Adipose tissue (tissue), 3 donors: ENCODE measurements around the gene PLEKHA4. TPM values are rescaled to one million over a fixed set of nuclear protein-coding genes. Genes with fewer than 3 reads are reported as not detected.
A peak's percentile ranks its signal among the peaks of the same experiment; 100 is the strongest.
"Not testable (repeated sequence)": the region's sequence is repeated elsewhere in the genome, so short reads cannot be mapped to it uniquely, and the experiment has no call there.

Experiments used
- H3K27ac ChIP-seq: one replicate; pipeline ENCODE4 v1.5.1; 2013; ENCODE audit warnings: low read depth, low read length
- WGBS, 3 donors: extraction: QIAGEN DNeasy Blood & Tissue Kit; methylation state at CpG; one replicate each; pipeline ENCODE4 v1.1.7; 2013; 5-methylcytosine and 5-hydroxymethylcytosine counted together
- polyA plus RNA-seq, 3 donors: library from polyadenylated mRNA; stranded (reverse); fragments of 200-250 nt; gene quantifications; one replicate each; pipeline ENCODE4 v1.2.3, GENCODE V29; 2013
- donor health status: healthy with polysubstance abuse.
- donor health status: Bipolar disorder and iron deficiency.
- donor health status: healthy.

Gene PLEKHA4
- polyA plus RNA-seq, 3 donors: 7.3 to 127 (median 20.6) TPM

DNA sequence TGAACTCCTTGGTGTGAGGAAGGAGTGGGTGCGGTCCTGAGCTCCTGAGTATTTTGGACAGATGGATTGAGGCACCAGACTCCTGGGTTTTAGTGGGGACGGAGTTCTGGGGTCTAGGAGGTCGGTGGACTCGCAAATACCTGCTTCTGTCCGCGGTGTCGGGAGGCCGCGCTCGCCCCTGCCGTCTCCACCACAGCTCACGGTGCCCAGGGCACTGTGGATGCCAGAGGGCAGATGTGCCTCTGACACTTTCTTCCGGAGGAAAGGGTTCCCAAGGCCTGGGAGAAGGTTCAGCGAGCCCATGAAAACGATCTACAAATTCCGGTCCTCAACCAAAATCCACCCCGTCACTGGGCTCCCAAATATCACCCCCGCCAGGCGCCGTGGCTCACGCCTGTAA is 26.8 kb upstream of the PLEKHA4 start:
- no peak overlapping the region for H3K27ac ChIP-seq
- WGBS, 3 donors: 61 to 69% (median 63%) methylated on average over 18 to 21 of the region's 21 CpGs

DNA sequence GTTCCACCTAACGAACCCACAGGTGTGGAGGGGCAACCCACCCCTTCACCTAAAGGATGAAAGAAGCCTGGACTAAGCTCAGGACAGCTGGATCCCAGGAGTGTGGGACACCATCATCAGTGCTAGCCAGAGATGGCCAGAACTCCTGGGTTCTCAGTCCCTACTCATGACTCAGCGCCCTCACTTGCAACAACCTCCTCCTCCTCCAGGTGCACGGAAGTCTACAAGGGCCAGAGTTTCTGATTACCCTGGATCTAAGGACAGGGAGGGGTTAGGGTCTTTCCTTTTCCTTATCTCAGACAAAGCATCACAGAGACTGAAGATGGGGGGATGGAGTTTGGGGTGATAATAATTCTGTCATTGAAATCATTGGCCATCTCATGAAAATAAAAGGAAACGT is 22.1 kb upstream of the PLEKHA4 start:
- no peak overlapping the region for H3K27ac ChIP-seq
- WGBS, 3 donors: 72 to 92% (median 84%) methylated on average over 4 of the region's 4 CpGs

DNA sequence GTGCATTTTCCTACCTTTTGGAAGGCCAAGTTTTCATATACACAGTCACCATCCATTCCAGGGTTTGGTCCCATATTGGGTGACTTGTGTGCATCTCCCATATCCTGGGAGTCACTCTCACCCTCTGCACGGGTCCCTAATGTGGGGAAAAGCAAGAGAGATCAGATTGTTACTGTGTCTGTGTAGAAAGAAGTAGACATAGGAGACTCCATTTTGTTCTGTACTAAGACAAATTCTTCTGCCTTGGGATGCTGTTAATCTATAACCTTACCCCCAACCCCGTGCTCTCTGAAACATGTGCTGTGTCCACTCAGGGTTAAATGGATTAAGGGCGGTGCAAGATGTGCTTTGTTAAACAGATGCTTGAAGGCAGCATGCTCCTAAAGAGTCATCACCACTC is 21.1 kb upstream of the PLEKHA4 start:
- not testable (repeated sequence) for H3K27ac ChIP-seq
- WGBS, 3 donors: 57 to 79% (median 76%) methylated on average over 1 to 2 of the region's 3 CpGs

DNA sequence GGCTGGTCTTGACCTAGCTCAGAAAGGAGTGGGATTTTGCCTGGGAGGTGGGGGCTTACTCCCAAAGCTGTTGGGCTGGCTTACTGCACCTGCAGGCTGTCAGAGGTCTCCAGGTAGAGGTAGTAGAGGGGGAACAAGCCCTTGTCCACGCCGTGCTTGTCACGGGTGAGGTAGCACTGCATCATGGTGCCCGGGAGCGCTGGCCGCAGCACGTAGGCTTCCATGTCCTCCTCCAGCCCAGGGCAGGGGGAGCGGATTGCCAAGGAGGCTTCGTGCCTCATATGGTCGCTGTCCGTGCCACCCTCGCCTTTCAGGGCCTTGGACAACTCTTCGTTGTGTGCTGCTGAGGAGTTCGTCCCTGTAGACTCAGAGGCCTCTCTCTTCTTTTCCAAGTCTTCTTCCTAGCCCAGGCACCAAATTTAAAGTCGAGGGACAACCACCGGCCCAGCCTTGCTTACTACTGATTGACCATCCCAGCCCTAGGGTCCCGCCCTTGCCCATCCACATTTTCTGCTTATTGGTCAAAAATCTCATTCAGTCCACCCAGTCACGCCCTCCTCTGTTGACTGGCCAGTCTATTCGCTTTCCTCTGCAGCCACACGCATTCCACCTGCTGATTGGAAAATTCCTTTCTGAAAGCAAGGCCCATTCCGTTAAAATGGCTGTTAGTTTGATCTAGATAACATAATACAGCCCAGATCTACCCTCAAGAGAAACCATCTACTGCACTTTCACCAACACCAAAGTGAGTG is 19.6 kb upstream of the PLEKHA4 start:
- WGBS, 3 donors: 88 to 97% (median 94%) methylated on average over 21 of the region's 21 CpGs
- no peak overlapping the region for H3K27ac ChIP-seq

DNA sequence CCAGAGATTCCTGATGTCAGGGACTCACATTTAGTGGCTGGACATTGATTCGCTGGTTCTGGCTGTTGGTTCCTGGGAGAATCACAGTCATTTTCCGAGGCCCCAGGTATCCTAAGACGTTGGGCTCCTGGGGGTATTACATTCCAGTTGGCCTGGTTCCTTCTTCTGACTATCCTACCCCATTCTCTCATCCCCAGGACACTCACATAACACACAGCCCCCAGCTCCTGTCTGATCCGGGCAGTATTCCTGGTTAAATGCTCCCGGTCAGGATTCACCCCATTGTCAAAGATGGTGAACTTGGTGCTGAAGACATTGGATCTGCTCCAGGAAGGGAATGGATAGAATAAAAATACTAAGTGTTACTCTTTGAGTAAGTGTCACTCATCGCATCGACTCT is 15.3 kb upstream of the PLEKHA4 start:
- no peak overlapping the region for H3K27ac ChIP-seq
- 92 to 97% (median 94%) methylated on average over 7 of the region's 7 CpGs for WGBS, 3 donors

DNA sequence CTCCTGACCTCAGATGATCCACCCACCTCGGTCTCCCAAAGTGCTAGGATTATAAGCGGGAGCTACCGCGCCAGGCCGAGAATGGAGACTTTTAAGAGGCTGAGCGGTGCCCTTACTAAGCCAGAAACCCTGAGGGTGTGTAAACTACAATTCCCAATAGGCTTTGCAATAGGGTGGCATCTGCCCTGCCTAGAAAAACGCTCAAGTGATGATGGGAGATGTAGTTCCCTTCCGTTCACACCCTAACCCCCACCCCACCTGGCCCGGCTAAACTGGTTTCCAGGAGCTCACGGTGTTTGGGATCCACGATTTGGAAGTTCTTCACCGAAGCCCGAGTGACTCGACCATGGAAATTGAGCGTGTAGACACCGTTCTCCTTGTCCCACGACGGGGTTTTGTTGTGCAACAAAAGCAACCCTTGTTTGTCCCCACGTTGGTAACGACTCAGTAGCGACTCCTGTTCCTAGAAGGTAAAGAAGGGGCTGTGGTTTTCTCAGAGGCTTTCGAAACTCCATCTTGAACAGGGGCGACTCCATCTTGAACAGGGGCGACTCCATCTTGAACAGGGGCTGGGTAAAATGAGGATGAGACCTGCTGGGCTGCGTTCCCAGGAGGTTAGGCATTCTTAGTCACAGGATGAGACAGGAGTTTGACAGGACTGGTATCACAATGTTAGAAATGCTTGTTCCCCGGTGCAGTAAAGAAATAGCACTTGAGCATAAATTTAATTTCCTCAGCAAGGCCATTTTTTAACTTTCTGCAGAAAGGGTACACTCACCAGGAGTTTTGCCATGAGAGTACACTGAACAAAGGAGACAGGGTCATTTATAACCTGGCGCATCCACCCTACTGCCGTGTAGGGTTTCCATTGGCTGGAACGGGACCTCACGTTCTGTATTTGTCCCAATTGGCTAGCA is 13.6 kb upstream of the PLEKHA4 start:
- 77 to 80% (median 79%) methylated on average over 30 of the region's 30 CpGs for WGBS, 3 donors
- H3K27ac ChIP-seq: no peak overlapping the region

DNA sequence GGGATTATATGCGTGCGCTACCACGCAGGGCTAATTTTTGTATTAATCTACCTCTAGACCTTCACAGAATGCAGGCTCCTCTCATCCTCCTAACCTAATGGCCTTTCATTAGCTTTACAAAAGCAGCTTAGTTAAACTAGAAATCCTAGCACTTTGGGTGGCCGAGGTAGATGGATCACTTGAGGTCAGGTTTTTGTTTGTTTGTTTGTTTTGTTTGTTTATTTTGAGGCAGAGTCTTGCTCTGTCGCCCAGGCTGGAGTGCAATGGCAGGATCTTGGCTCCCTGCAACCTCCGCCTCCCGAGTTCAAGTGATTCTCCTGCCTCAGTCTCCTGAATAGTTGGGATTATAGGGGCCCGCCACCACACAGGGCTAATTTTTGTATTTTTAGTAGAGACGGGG is 11.3 kb upstream of the PLEKHA4 start:
- H3K27ac ChIP-seq: not testable (repeated sequence)
- 91 to 95% (median 93%) methylated on average over 9 of the region's 9 CpGs for WGBS, 3 donors

DNA sequence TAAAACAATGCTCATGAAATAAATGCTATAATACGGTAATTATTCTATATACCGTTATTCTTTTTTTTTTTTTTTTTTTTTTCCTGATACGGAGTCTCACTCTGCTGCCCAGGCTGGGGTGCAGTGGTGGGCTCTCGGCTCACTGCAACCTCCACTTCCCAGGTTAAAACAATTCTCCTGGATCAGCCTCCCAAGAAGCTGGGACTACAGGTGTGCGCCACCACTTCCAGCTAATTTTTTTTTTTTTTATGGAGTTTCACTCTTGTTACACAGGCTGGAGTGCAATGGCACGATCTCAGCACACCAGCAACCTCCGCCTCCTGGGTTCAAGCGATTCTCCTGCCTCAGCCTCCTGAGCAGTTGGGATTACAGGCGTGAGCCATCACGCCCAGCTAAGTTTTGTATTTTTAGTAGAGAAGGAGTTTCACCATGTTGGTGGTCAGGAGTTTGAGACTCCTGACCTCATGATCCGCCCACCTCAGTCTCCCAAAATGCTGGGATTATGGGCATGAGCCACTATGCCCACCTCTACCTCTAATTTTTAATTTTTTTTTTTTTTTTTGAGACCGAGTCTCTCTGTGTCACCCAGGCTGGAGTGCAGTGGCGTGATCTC is 10.7 kb upstream of the PLEKHA4 start:
- 92 to 95% (median 94%) methylated on average over 13 of the region's 13 CpGs for WGBS, 3 donors
- no peak overlapping the region for H3K27ac ChIP-seq

DNA sequence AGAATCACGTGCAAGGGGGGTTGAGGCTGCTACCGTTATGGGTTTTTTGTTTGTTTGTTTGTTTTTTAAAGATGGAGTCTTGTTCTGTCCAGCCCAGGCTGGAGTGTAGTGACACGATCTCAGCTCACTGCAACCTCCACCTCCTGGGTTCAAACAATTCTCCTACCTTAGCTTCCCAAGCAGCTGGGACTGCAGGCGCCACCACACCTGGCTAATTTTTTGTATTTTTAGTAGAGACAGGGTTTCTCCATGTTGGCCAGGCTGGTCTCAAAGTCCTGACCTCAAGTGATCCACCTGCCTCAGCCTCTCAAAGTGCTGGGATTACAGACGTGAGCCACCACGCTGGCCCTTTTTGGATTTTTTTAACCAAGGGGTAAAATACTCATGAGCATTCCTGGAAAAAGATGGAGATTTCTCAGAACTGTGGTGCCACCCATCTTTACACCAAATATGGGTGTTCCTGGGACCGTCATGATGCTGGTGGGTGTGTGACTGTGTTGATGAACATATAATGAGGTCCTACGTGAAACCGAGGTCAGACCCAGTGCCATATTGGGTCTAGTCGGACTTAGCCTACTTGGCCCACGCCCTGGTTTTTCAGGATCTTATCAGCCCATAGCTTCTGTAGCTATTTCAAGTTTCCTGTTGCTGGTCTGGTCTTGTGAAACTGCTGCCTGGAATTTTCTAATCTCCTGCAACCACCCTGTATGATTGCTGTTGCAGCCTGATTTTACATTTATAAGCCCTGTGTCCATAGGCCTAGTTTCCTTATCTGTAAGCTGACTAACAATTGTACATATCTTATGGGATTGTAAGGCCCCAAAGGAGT is 10.0 kb upstream of the PLEKHA4 start:
- WGBS, 3 donors: 60 to 80% (median 66%) methylated on average over 11 of the region's 11 CpGs
- H3K27ac ChIP-seq: no peak overlapping the region

DNA sequence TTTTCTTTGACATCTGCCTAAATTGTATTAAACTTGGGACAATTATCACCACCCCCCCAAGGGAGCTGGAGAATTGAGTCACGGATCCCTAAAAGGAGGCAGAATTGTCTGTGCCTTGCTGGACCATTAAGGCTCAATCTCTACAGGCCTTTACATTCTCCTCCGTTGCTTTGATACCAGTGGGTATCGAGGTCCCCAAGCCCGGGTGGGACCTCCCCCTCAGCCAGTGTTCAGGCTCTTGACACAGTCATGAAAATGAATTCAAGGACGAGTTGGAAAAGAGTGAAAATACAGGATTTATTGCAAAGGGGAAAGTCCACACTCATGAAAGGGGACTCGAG is 9.4 kb upstream of the PLEKHA4 start:
- H3K27ac ChIP-seq: no peak overlapping the region
- WGBS, 3 donors: 83 to 91% (median 89%) methylated on average over 6 of the region's 6 CpGs

DNA sequence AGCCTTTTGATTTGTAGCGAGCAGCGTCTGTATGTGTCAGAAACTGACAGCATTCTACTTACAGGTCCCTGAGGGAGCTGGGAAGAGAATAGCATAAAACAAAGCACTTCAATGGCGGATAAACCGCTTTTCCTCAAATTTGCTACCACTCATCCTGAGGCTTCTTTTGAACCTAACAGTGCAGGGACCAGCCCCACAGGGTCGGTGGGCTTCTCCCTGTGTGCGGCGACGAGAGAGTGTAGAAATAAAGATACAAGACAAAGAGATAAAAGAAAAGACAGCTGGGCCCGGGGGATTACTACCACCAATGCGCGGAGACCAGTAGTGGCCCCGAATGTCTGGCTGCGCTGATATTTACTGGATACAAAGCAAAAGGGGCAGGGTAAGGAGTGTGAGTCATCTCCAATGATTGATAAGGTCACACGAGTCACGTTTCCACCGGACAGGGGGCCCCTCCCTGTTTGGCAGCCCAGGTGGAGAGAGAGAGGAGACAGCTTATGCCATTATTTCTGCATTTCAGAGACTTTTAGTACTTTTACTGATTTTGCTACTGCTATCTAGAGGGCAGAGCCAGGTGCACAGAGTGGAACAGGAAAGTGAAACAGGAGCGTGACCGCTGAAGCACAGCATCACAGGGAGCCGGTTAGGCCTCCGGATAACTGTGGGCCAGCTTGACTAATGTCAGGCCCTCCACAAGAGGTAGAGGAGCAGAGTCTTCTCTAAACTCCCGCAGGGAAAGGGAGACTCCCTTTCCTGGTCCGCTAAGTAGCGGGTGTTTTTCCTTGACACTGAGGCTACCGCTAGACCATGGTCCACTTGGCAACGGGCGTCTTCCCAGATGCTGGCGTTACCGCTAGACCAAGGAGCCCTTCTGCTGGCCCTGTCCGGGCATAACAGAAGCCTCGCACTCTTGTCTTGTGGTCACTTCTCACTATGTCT is 7.9 kb upstream of the PLEKHA4 start:
- peak overlapping the region; percentile 90 for H3K27ac ChIP-seq
- WGBS, 3 donors: 71 to 76% (median 74%) methylated on average over 29 to 30 of the region's 30 CpGs

DNA sequence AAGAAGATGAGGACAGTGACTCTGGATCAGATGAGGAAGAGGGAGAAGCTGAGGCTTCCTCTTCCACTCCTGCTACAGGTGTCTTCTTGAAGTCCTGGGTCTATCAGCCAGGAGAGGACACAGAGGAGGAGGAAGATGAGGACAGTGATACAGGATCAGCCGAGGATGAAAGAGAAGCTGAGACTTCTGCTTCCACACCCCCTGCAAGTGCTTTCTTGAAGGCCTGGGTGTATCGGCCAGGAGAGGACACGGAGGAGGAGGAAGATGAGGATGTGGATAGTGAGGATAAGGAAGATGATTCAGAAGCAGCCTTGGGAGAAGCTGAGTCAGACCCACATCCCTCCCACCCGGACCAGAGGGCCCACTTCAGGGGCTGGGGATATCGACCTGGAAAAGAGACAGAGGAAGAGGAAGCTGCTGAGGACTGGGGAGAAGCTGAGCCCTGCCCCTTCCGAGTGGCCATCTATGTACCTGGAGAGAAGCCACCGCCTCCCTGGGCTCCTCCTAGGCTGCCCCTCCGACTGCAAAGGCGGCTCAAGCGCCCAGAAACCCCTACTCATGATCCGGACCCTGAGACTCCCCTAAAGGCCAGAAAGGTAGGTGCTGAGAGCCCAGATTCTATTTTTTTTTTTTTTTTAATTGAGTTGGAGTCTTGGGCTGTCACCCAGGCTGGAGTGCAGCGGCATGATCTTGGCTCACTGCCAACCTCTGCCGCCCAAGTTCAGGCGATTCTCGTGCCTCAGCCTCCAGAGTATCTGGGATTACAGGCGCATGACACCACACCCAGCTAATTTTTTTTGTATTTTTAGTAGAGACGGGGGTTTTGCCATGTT is 6.1 kb upstream of the PLEKHA4 start:
- H3K27ac ChIP-seq: peak overlapping the region; percentile 75
- 19 to 44% (median 25%) methylated on average over 17 of the region's 17 CpGs for WGBS, 3 donors

DNA sequence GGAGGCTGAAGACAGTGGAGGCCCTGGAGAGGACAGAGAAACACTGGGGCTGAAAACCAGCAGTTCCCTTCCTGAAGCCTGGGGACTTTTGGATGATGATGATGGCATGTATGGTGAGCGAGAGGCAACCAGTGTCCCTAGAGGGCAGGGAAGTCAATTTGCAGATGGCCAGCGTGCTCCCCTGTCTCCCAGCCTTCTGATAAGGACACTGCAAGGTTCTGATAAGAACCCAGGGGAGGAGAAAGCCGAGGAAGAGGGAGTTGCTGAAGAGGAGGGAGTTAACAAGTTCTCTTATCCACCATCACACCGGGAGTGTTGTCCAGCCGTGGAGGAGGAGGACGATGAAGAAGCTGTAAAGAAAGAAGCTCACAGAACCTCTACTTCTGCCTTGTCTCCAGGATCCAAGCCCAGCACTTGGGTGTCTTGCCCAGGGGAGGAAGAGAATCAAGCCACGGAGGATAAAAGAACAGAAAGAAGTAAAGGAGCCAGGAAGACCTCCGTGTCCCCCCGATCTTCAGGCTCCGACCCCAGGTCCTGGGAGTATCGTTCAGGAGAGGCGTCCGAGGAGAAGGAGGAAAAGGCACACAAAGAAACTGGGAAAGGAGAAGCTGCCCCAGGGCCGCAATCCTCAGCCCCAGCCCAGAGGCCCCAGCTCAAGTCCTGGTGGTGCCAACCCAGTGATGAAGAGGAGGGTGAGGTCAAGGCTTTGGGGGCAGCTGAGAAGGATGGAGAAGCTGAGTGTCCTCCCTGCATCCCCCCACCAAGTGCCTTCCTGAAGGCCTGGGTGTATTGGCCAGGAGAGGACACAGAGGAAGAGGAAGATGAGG is 5.3 kb upstream of the PLEKHA4 start:
- whole genome bisulfite sequencing, 3 donors: 33 to 49% (median 44%) methylated on average over 14 of the region's 14 CpGs
- H3K27ac ChIP-seq: peak overlapping the region; percentile 75

DNA sequence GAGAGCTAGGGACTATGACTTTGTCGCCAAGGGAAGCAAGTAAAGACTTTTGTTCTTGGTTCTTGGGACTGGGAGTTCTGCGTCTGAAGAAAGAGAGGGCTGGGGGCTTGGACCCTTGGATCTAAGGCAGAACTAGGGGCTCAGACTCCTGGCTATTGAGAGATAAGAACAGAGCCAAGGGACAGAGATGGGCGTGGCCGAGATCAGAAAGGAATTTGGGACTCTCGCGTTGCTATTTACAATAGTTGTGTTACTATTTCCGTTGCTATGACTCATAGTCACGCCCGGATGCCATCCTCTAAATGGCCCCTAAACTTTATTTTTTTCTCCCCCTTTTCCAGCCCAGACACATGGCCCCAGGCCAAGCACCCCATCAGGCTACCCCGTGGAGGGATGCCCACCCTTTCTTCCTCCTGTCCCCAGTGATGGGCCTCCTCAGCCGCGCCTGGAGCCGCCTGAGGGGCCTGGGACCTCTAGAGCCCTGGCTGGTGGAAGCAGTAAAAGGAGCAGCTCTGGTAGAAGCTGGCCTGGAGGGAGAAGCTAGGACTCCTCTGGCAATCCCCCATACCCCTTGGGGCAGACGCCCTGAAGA is 4.6 kb upstream of the PLEKHA4 start:
- H3K27ac ChIP-seq: peak overlapping the region; percentile 100
- WGBS, 3 donors: 1 to 19% (median 4%) methylated on average over 14 of the region's 14 CpGs

DNA sequence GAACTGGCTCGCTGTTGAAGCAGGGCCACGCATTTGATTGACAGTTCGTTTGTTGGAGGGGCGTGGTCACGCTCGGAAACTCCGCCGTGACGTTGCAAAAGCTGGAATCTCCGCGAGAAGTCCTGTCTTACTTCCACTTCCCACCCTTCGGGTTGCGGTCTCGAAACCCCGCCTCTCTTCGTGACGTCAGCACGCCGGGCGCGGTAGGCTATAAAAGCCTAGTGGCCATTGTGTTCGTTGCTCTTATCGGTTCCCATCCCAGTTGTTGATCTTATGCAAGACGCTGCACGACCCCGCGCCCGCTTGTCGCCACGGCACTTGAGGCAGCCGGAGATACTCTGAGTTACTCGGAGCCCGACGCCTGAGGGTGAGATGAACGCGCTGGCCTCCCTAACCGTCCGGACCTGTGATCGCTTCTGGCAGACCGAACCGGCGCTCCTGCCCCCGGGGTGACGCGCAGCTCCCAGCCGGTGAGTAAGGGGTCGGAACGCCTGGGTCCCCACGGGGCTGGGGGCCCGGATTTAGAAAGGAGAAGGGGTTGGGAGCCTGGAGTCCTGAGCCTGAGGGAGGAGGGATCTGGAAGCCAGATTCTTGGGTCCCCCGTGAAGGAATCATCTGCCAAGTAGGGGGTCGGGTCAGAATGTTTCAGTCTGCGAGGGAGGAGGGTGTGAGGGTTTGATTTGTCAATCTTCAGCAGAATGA is 3.9 kb upstream of the PLEKHA4 start, which contains the start of gene PPP1R15A:
Gene PPP1R15A, plus strand, starts transcription at position 240 of the 702 bp plus-strand sequence. CDS start 813 bp downstream, outside the sequence.
- WGBS, 3 donors: 0 to 1% (median 1%) methylated on average over 53 of the region's 53 CpGs
- peak within 1 kb of the TSS; percentile 100 for H3K27ac ChIP-seq
